ENCODE measurements around the gene SLC7A1. TPM values are rescaled to one million over a fixed set of nuclear protein-coding genes. Genes with fewer than 3 reads are reported as not detected.

SLC7A1 gene
- total and polyA plus RNA-seq, 2 experiments from 2014 or later: 10.1 to 16.2 TPM

- TF ChIP-seq EZH2 (IDR thresholded peaks at IDR 0.05; ENCODE audit: borderline replicate concordance) (no peak), EZH2phosphoT487 (IDR thresholded peaks at IDR 0.05; ENCODE audit: low read depth, severe bottlenecking, unreplicated experiment) (no peak), CTCF (IDR thresholded peaks at IDR 0.05; ENCODE audit: poor library complexity) (no peak)
- WGBS (ENCODE audit: low lambda C conversion rate, missing lambda C conversion rate): 96% methylated on average over 7 of the region's 7 CpGs
- H4K20me1 ChIP-seq (ENCODE audit: insufficient read depth, poor library complexity, severe bottlenecking): peaks cover 26% of the 10 kb centered on the region
Observed at GRCh38 chr13:29576581-29576980, 18.9 kb downstream of the SLC7A1 start.

GRCh38 chr13:29575098-29575497, 20.4 kb downstream of the SLC7A1 start:
- Histone ChIP-seq H3K36me3 (replicated peaks; ENCODE audit: insufficient read depth, low read depth) (no peaks in the 10 kb centered on the region), H3K4me3 (no peak overlapping the region), H3K27me3 (no peaks in the 10 kb centered on the region), H3K27ac (no peak overlapping the region), H3K79me2 (peaks cover 78% of the 10 kb centered on the region), H3K4me1 (ENCODE audit: insufficient read depth) (no peaks in the 10 kb centered on the region), H3K9me3 (ENCODE audit: low read depth) (no peaks in the 10 kb centered on the region), H3K9me2 (replicated peaks; ENCODE audit: insufficient read depth) (no peaks in the 10 kb centered on the region), H3K4me2 (no peak overlapping the region), H4K20me1 (ENCODE audit: insufficient read depth, poor library complexity, severe bottlenecking) (peaks cover 20% of the 10 kb centered on the region), H2AFZ (no peak overlapping the region)
- WGBS (ENCODE audit: low lambda C conversion rate, missing lambda C conversion rate): 74% methylated on average over 3 of the region's 3 CpGs
- DNase-seq (ENCODE audit: low spot score): no peak
- TF ChIP-seq CTCF (IDR thresholded peaks at IDR 0.05; ENCODE audit: poor library complexity): no peak

More at GRCh38 chr13:29576581-29576980, 18.9 kb downstream of the SLC7A1 start:
- H3K27me3 ChIP-seq: no peaks in the 10 kb centered on the region
- H3K79me2 ChIP-seq: peaks cover 77% of the 10 kb centered on the region
- no peak overlapping the region for H2AFZ ChIP-seq
- H3K4me1 ChIP-seq (ENCODE audit: insufficient read depth): no peaks in the 10 kb centered on the region
- DNase-seq (ENCODE audit: low spot score): no peak
- no peaks in the 10 kb centered on the region for H3K36me3 ChIP-seq (replicated peaks; ENCODE audit: insufficient read depth, low read depth)
- H3K9me2 ChIP-seq (replicated peaks; ENCODE audit: insufficient read depth): no peaks in the 10 kb centered on the region
- H3K27ac ChIP-seq: no peak overlapping the region
- H3K4me3 ChIP-seq: no peak overlapping the region
- no peaks in the 10 kb centered on the region for H3K9me3 ChIP-seq (ENCODE audit: low read depth)
- H3K4me2 ChIP-seq: no peak overlapping the region

- H3K9me2 ChIP-seq (replicated peaks; ENCODE audit: insufficient read depth): no peaks in the 10 kb centered on the region
- no peaks in the 10 kb centered on the region for H3K36me3 ChIP-seq (replicated peaks; ENCODE audit: insufficient read depth, low read depth)
- H3K4me1 ChIP-seq (ENCODE audit: insufficient read depth): no peaks in the 10 kb centered on the region
- peaks cover 85% of the 10 kb centered on the region for H3K79me2 ChIP-seq
- H3K9me3 ChIP-seq (ENCODE audit: low read depth): no peaks in the 10 kb centered on the region
- H3K4me2 ChIP-seq: no peak overlapping the region
- DNase-seq (ENCODE audit: low spot score): no peak
- 81% methylated on average over 8 of the region's 8 CpGs for WGBS (ENCODE audit: low lambda C conversion rate, missing lambda C conversion rate)
- no peak for TF ChIP-seq CTCF (IDR thresholded peaks at IDR 0.05; ENCODE audit: poor library complexity)
- no peaks in the 10 kb centered on the region for H3K27me3 ChIP-seq
- no peak overlapping the region for H2AFZ ChIP-seq
- no peak overlapping the region for H3K4me3 ChIP-seq
- peaks cover 22% of the 10 kb centered on the region for H4K20me1 ChIP-seq (ENCODE audit: insufficient read depth, poor library complexity, severe bottlenecking)
- no peak overlapping the region for H3K27ac ChIP-seq
Observed at GRCh38 chr13:29573190-29573589, 22.3 kb downstream of the SLC7A1 start.

- H3K79me2 ChIP-seq: peaks cover 92% of the 10 kb centered on the region
- H3K9me3 ChIP-seq (ENCODE audit: low read depth): no peaks in the 10 kb centered on the region
- DNase-seq (ENCODE audit: low spot score): no peak
- WGBS (ENCODE audit: low lambda C conversion rate, missing lambda C conversion rate): 70% methylated on average over 5 of the region's 5 CpGs
- H3K36me3 ChIP-seq (replicated peaks; ENCODE audit: insufficient read depth, low read depth): no peaks in the 10 kb centered on the region
- H3K27ac ChIP-seq: no peak overlapping the region
- H3K9me2 ChIP-seq (replicated peaks; ENCODE audit: insufficient read depth): no peaks in the 10 kb centered on the region
- TF ChIP-seq EZH2phosphoT487 (IDR thresholded peaks at IDR 0.05; ENCODE audit: low read depth, severe bottlenecking, unreplicated experiment) (no peak), CTCF (IDR thresholded peaks at IDR 0.05; ENCODE audit: poor library complexity) (no peak), EZH2 (IDR thresholded peaks at IDR 0.05; ENCODE audit: borderline replicate concordance) (no peak)
- no peaks in the 10 kb centered on the region for H3K4me1 ChIP-seq (ENCODE audit: insufficient read depth)
- H2AFZ ChIP-seq: no peak overlapping the region
- no peak overlapping the region for H3K4me2 ChIP-seq
- H3K4me3 ChIP-seq: no peak overlapping the region
- no peaks in the 10 kb centered on the region for H3K27me3 ChIP-seq
- H4K20me1 ChIP-seq (ENCODE audit: insufficient read depth, poor library complexity, severe bottlenecking): peaks cover 22% of the 10 kb centered on the region
Observed at GRCh38 chr13:29572575-29572974, 22.9 kb downstream of the SLC7A1 start.

All from hepatocyte (in vitro differentiated cells).